C4-2B (cell line): ENCODE results near the gene SATB1.

Experiments used
- ZFX ChIP-seq: fragments of 450-650 bp; IDR thresholded peaks from 2 replicates; pipeline ENCODE4 v1.6.1; 2017
- TF ChIP-seq, protein P1 (sequence below): fragments of 450-650 bp; conservative IDR thresholded peaks from 2 replicates; pipeline ENCODE4 v1.5.1; 2017; ENCODE audit warnings: mild to moderate bottlenecking

DNA sequence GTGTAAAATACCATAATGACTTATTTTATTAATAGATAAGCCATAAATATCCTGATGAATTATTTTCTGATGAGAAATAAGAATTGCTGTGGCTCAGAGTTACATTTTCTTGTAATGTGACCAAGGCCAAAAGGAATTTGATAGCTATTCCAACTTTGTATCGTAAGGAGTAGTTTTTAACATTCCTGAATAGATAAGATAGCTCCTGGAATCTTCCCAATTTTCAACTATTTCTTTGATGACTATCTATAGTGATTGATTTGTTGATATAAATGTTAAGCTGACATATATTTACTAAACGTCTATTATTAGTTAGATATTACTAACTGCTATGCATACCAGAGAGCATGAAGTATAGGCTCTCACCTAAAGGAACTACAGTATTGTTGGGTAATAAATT lies 49.1 kb upstream of the SATB1 start:
- TF ChIP-seq, protein P1, sequence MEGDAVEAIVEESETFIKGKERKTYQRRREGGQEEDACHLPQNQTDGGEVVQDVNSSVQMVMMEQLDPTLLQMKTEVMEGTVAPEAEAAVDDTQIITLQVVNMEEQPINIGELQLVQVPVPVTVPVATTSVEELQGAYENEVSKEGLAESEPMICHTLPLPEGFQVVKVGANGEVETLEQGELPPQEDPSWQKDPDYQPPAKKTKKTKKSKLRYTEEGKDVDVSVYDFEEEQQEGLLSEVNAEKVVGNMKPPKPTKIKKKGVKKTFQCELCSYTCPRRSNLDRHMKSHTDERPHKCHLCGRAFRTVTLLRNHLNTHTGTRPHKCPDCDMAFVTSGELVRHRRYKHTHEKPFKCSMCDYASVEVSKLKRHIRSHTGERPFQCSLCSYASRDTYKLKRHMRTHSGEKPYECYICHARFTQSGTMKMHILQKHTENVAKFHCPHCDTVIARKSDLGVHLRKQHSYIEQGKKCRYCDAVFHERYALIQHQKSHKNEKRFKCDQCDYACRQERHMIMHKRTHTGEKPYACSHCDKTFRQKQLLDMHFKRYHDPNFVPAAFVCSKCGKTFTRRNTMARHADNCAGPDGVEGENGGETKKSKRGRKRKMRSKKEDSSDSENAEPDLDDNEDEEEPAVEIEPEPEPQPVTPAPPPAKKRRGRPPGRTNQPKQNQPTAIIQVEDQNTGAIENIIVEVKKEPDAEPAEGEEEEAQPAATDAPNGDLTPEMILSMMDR, result no peak
- no peak for TF ChIP-seq ZFX
